Heart left ventricle (tissue), 16 donors: Measurements from ENCODE around the gene PPP1R1C. TPM values are rescaled to one million over a fixed set of nuclear protein-coding genes. Genes with fewer than 3 reads are reported as not detected.
"Not testable (repeated sequence)": the region's sequence is repeated elsewhere in the genome, so short reads cannot be mapped to it uniquely, and the experiment has no call there.

Experiments
- ATAC-seq, 4 donors: fragments of 200-7000 bp; cut with Tn5 transposase; one replicate each; pipeline ENCODE4 v1.9.1; 2020 to 2022; ENCODE audit warnings: moderate library complexity in 4 of 4, mild to moderate bottlenecking in 3 of 4, moderate number of reproducible peaks in 1 of 4
- DNase-seq, 5 donors: peaks; one replicate each; pipeline ENCODE4 v3.0.0-alpha.2; 2020
- H3K27ac ChIP-seq, 12 donors: fragments of 200-600 bp; sonication (generic) in 4 of 12; one replicate each; pipeline versions ENCODE4 v1.5.0 to v1.8.0; 2016 to 2022; ENCODE audit warnings: mild to moderate bottlenecking in 2 of 12
- H3K27me3 ChIP-seq, 9 donors: fragments of 200-600 bp; sonication (generic) in 2 of 9; one replicate each; pipeline versions ENCODE4 v1.5.1 to v1.8.0; 2016 to 2022; ENCODE audit warnings: mild to moderate bottlenecking in 3 of 9
- H3K36me3 ChIP-seq, 9 donors: fragments of 200-600 bp; sonication (generic) in 2 of 9; one replicate each; pipeline versions ENCODE4 v1.5.0 to v1.8.0; 2018 to 2022; ENCODE audit warnings: mild to moderate bottlenecking in 2 of 9
- H3K4me1 ChIP-seq, 12 donors: fragments of 200-600 bp; sonication (generic) in 4 of 12; one replicate each; pipeline versions ENCODE4 v1.5.0 to v1.8.0; 2016 to 2022; ENCODE audit warnings: mild to moderate bottlenecking in 3 of 12
- H3K4me3 ChIP-seq, 12 donors: fragments of 200-600 bp; sonication (generic) in 4 of 12; one replicate each; pipeline versions ENCODE4 v1.5.0 to v1.8.0; 2017 to 2022; ENCODE audit warnings: mild to moderate bottlenecking in 9 of 12, moderate library complexity in 4 of 12
- H3K9me3 ChIP-seq, 12 donors: fragments of 200-600 bp; sonication (generic) in 4 of 12; one replicate each; pipeline versions ENCODE4 v1.5.0 to v1.8.0; 2016 to 2022; ENCODE audit warnings: mild to moderate bottlenecking in 1 of 12
- CTCF ChIP-seq, 12 donors: fragments of 200-600 bp; sonication (generic) in 4 of 12; IDR thresholded peaks; one replicate each; pipeline versions ENCODE4 v1.5.0 to v1.8.0; 2018 to 2022; ENCODE audit warnings: antibody characterized with exemption in 12 of 12, mild to moderate bottlenecking in 5 of 12
- POLR2A ChIP-seq, 2 donors: fragments of 450-650 bp; IDR thresholded peaks; one replicate each; pipeline ENCODE4 v1.6.1; 2017; ENCODE audit warnings: antibody characterized with exemption in 2 of 2, mild to moderate bottlenecking in 2 of 2, moderate library complexity in 2 of 2
- WGBS, 4 donors: extraction: QIAGEN DNeasy Blood & Tissue Kit in 2 of 4; methylation state at CpG; one replicate each; pipeline versions ENCODE4 v1.1.5 to v1.1.7; 2013 to 2018; 5-methylcytosine and 5-hydroxymethylcytosine counted together
- intact Hi-C, 10 donors: fragments of 100-400 bp; cut with DNase I; formaldehyde crosslinking; loops; one replicate each; pipeline versions ENCODE4 v1.11.1 to v1.14.2; 2022
- polyA plus RNA-seq, 2 donors: library from polyadenylated mRNA; stranded (reverse); fragments of 200-250 nt; gene quantifications; one replicate each; pipeline ENCODE4 v1.2.3, GENCODE V29; 2013
- total RNA-seq, 9 donors: library from RNA; depleted of rRNA in 2 of 9; stranded (reverse); fragments of >200 nt in 2 of 9; fragmentation: NEBNext Ultra II Directional in 3 of 9; extraction: Animal tissue kit (Norgen Biotek cat#: 25700) in 3 of 9; gene quantifications; one replicate each; pipeline versions ENCODE4 v1.1.0 to v1.2.4, GENCODE V29; 2016 to 2023
- donor health status: ischemic (EF 13 %, LVEDD 7.1; RV severe dilation, severe dysfunction).
- donor health status: healthy with polysubstance abuse.
- donor health status: DM: no; HTN: yes; CAD: no.
- donor health status: DM: no; HTN: no; CAD: no.
- donor health status: ischemic (EF 25% LVEDD 6.9; RV normal size, moderate dysfunction).
- donor health status: ischemic (EF 25% LVEDD 5.7; RV mildly dilated, moderate dysfunction).
- donor health status: healthy.
- donor health status: DM: yes; HTN: yes; CAD: no.
- donor health status: ischemic (EF 35%, LVEDD 5.7; RV mildly dilated, moderate dysfunction).
- donor health status: nonischemic (EF 11% LVEDD 7.7; RV severe dilation, severe dysfunction).
- donor health status: DM: yes; HTN: yes; CAD: no.
- donor health status: PGD.
- donor health status: ischemic (EF 29% LVEDD 5.4; RV normal size, mild dysfunction).
- donor health status: nonischemic (EF 23%, LVEDD 6.1; RV moderate dilation, normal function).

Gene PPP1R1C
- total and polyA plus RNA-seq, 11 donors = 2.9 to 44.5 (median 21.0) TPM

- Histone ChIP-seq H3K9me3 (peaks cover 0 to 29% (median 8%) of the 10 kb centered on the region in 12 donors), H3K36me3 (no peaks in the 10 kb centered on the region), H3K27ac (no peak overlapping the region), H3K27me3 (no peaks in the 10 kb centered on the region), H3K4me3 (no peak overlapping the region), H3K4me1 (peaks cover 0 to 3% (median 0%) of the 10 kb centered on the region in 12 donors)
- TF ChIP-seq POLR2A (IDR thresholded peaks at IDR 0.05) (no peak), CTCF (IDR thresholded peaks at IDR 0.05) (no peak)
- intact Hi-C loops = no loop called here
- no peak for ATAC-seq
- no peak for DNase-seq
Observed at GRCh38 chr2:182023235-182023634, 37.6 kb downstream of the PPP1R1C start.

GRCh38 chr2:182030875-182031274, 45.2 kb downstream of the PPP1R1C start:
- H3K9me3 ChIP-seq, H3K36me3 ChIP-seq, H3K4me1 ChIP-seq, DNase-seq, ATAC-seq, H3K27me3 ChIP-seq, intact Hi-C loops, H3K27ac ChIP-seq: not testable (repeated sequence)
- peak overlapping the region in 5 of 12 donors; percentile 19 to 38 (median 32) for H3K4me3 ChIP-seq
- WGBS, 4 donors = 74 to 95% (median 82%) methylated on average over 13 to 21 of the region's 21 CpGs

GRCh38 chr2:182031956-182032355, 46.3 kb downstream of the PPP1R1C start:
- ATAC-seq (no peak), DNase-seq (no peak)
- WGBS, 4 donors = 77 to 88% (median 82%) methylated on average over 2 of the region's 2 CpGs
- H3K36me3 ChIP-seq = no peaks in the 10 kb centered on the region
- no peak overlapping the region for H3K4me3 ChIP-seq
- peaks cover 0 to 4% (median 0%) of the 10 kb centered on the region in 12 donors for H3K4me1 ChIP-seq
- TF ChIP-seq CTCF (IDR thresholded peaks at IDR 0.05) (no peak), POLR2A (IDR thresholded peaks at IDR 0.05) (no peak)
- intact Hi-C loops = no loop called here
- no peaks in the 10 kb centered on the region for H3K9me3 ChIP-seq
- H3K27ac ChIP-seq = no peak overlapping the region
- no peaks in the 10 kb centered on the region for H3K27me3 ChIP-seq

GRCh38 chr2:182033449-182033848, 47.8 kb downstream of the PPP1R1C start:
- TF ChIP-seq CTCF (IDR thresholded peaks at IDR 0.05) (no peak), POLR2A (IDR thresholded peaks at IDR 0.05) (no peak)
- Histone ChIP-seq H3K27me3 (no peaks in the 10 kb centered on the region), H3K36me3 (no peaks in the 10 kb centered on the region), H3K9me3 (no peaks in the 10 kb centered on the region), H3K4me3 (no peak overlapping the region), H3K4me1 (peaks cover 0 to 7% (median 1%) of the 10 kb centered on the region in 12 donors), H3K27ac (peak overlapping the region in 6 of 12 donors; percentile 7 to 57 (median 43))
- 48 to 58% (median 51%) methylated on average over 3 of the region's 3 CpGs for WGBS, 4 donors
- ATAC-seq (peak in 1 of 4 donors; percentile 71), DNase-seq (no peak)
- intact Hi-C loops = no loop called here

GRCh38 chr2:182038576-182038975, 52.9 kb downstream of the PPP1R1C start:
- 11 to 40% (median 24%) methylated on average over 1 of the region's 1 CpG for WGBS, 4 donors
- peaks cover 0 to 19% (median 4%) of the 10 kb centered on the region in 12 donors for H3K4me1 ChIP-seq
- DNase-seq (no peak), ATAC-seq (peak; percentile 64 to 88 (median 75))
- TF ChIP-seq CTCF (IDR thresholded peaks at IDR 0.05) (no peak), POLR2A (IDR thresholded peaks at IDR 0.05) (no peak)
- no peaks in the 10 kb centered on the region for H3K9me3 ChIP-seq
- H3K27me3 ChIP-seq = no peaks in the 10 kb centered on the region
- intact Hi-C loops = no loop called here
- no peaks in the 10 kb centered on the region for H3K36me3 ChIP-seq
- no peak overlapping the region for H3K4me3 ChIP-seq
- H3K27ac ChIP-seq = peak overlapping the region in 5 of 12 donors; percentile 7 to 40 (median 21)
